GM19372 (cell line): ENCODE data around the gene PLD1.
"Not testable (repeated sequence)": the region's sequence is repeated elsewhere in the genome, so short reads cannot be mapped to it uniquely, and the experiment has no call there.

Source experiments
- ATAC-seq: cut with Tn5 transposase; IDR thresholded peaks from one replicate; pipeline ENCODE4 v1.9.1; 2021; ENCODE audit warnings: mild to moderate bottlenecking, low read depth, moderate library complexity; ENCODE audit not compliant: unreplicated experiment

PLD1 gene

GRCh38 chr3:171711461-171712170 lies 98.7 kb downstream of the PLD1 start:
- ATAC-seq: no peak

GRCh38 chr3:171710359-171710758 lies 99.9 kb downstream of the PLD1 start:
- ATAC-seq: no peak

- ATAC-seq: no peak
These were observed 105.5 kb downstream of the PLD1 start for GRCh38 chr3:171704814-171705213.

GRCh38 chr3:171704002-171704401 lies 106.3 kb downstream of the PLD1 start:
- no peak for ATAC-seq

GRCh38 chr3:171703144-171703543 lies 107.1 kb downstream of the PLD1 start:
- no peak for ATAC-seq

- ATAC-seq: no peak
These were observed 109.6 kb downstream of the PLD1 start for GRCh38 chr3:171700653-171701052.

- ATAC-seq: no peak
These were observed 110.1 kb downstream of the PLD1 start for GRCh38 chr3:171700157-171700556.

GRCh38 chr3:171699601-171700000 lies 110.7 kb downstream of the PLD1 start:
- ATAC-seq: no peak

- no peak for ATAC-seq
These were observed 113.5 kb downstream of the PLD1 start for GRCh38 chr3:171696805-171697204.

GRCh38 chr3:171695426-171695825 lies 114.9 kb downstream of the PLD1 start:
- no peak for ATAC-seq

- no peak for ATAC-seq
These were observed 115.4 kb downstream of the PLD1 start for GRCh38 chr3:171694888-171695287.

GRCh38 chr3:171692551-171692950 lies 117.7 kb downstream of the PLD1 start:
- not testable (repeated sequence) for ATAC-seq

- no peak for ATAC-seq
These were observed 118.8 kb downstream of the PLD1 start for GRCh38 chr3:171691485-171691884.

- ATAC-seq: no peak
These were observed 120.0 kb downstream of the PLD1 start for GRCh38 chr3:171690281-171690680.

- no peak for ATAC-seq
These were observed 121.7 kb downstream of the PLD1 start for GRCh38 chr3:171688593-171688992.

GRCh38 chr3:171688002-171688401 lies 122.3 kb downstream of the PLD1 start:
- ATAC-seq: no peak

GRCh38 chr3:171687581-171687980 lies 122.7 kb downstream of the PLD1 start:
- ATAC-seq: no peak

GRCh38 chr3:171687064-171687463 lies 123.2 kb downstream of the PLD1 start:
- ATAC-seq: no peak

- no peak for ATAC-seq
These were observed 125.0 kb downstream of the PLD1 start for GRCh38 chr3:171685116-171685895.

GRCh38 chr3:171684221-171684620 lies 126.1 kb downstream of the PLD1 start:
- ATAC-seq: no peak

GRCh38 chr3:171682743-171683142 lies 127.5 kb downstream of the PLD1 start:
- ATAC-seq: no peak
